GM12874 (cell line): ENCODE results near the gene SLAMF9.

Experiments used
- CTCF ChIP-seq: IDR thresholded peaks from 2 replicates; pipeline ENCODE4 v1.5.1; 2011; ENCODE audit warnings: low read depth, mild to moderate bottlenecking, control low read depth, low read length, moderate library complexity; ENCODE audit not compliant: insufficient read depth

SLAMF9 gene

GRCh38 chr1:159955456-159955855 is 1.4 kb upstream of the SLAMF9 start:
- no peak for TF ChIP-seq CTCF

GRCh38 chr1:159952932-159953331 is 1.1 kb downstream of the SLAMF9 start:
- no peak for TF ChIP-seq CTCF

- TF ChIP-seq CTCF = no peak
Measured at GRCh38 chr1:159951551-159951950, 2.5 kb downstream of the SLAMF9 start.

- no peak for TF ChIP-seq CTCF
Measured at GRCh38 chr1:159951016-159951415, 3.0 kb downstream of the SLAMF9 start.

GRCh38 chr1:159949981-159950381 is 4.1 kb downstream of the SLAMF9 start:
- TF ChIP-seq CTCF = no peak

GRCh38 chr1:159949123-159949522 is 4.9 kb downstream of the SLAMF9 start:
- TF ChIP-seq CTCF = no peak

- TF ChIP-seq CTCF = no peak
Measured at GRCh38 chr1:159947942-159948341, 6.1 kb downstream of the SLAMF9 start.
